ENCODE data around the gene NKAPL.
"Not testable (repeated sequence)": the region's sequence is repeated elsewhere in the genome, so short reads cannot be mapped to it uniquely, and the experiment has no call there.

The NKAPL gene

GRCh38 chr6:28303570-28303969 lies 44.5 kb downstream of the NKAPL start:
- no peak for TF ChIP-seq CTCF (IDR thresholded peaks at IDR 0.05)
- DNase-seq (ENCODE audit: low spot score), result no peak

GRCh38 chr6:28306363-28306762 lies 47.3 kb downstream of the NKAPL start:
- H3K4me3 ChIP-seq; DNase-seq (ENCODE audit: low spot score); H3K27ac ChIP-seq: not testable (repeated sequence)

More at GRCh38 chr6:28303570-28303969, 44.5 kb downstream of the NKAPL start:
- H3K27ac ChIP-seq, result no peak overlapping the region
- no peak overlapping the region for H3K4me3 ChIP-seq

Measured in coronary artery (tissue), 2 donors.